SU-DHL-6 (cell line): ENCODE results near the gene SUN5.

Experiments used
- EZH2phosphoT487 ChIP-seq: fragments of 200-600 bp; sonication (generic), shearing (Covaris generic); conservative IDR thresholded peaks from 2 replicates; pipeline ENCODE4 v1.6.1; 2018; ENCODE audit warnings: mild to moderate bottlenecking, antibody characterized with exemption, low read length, moderate library complexity, mixed read lengths
- TF ChIP-seq, protein P1 (sequence below): fragments of 200-600 bp; sonication (generic); IDR thresholded peaks from one replicate; pipeline ENCODE4 v1.5.1; 2017; ENCODE audit warnings: antibody characterized with exemption, mild to moderate bottlenecking, low read length, moderate library complexity; ENCODE audit not compliant: insufficient read depth, poor library complexity, severe bottlenecking

DNA sequence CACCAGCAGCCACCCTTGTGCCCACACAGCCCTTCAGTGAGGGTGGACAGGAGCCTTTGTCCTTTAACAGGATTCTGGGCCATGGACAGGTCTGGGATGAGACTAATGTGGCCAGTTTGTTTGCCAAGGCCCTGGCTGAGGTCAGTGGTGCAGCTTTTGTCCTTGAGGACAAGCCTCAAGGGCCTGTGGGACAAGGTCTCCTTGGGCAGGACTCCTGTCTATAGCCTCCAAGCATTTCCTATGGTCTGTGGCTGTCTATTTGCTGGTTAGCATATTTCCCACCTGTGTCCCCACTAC lies 44.1 kb downstream of the SUN5 start:
- TF ChIP-seq, protein P1, sequence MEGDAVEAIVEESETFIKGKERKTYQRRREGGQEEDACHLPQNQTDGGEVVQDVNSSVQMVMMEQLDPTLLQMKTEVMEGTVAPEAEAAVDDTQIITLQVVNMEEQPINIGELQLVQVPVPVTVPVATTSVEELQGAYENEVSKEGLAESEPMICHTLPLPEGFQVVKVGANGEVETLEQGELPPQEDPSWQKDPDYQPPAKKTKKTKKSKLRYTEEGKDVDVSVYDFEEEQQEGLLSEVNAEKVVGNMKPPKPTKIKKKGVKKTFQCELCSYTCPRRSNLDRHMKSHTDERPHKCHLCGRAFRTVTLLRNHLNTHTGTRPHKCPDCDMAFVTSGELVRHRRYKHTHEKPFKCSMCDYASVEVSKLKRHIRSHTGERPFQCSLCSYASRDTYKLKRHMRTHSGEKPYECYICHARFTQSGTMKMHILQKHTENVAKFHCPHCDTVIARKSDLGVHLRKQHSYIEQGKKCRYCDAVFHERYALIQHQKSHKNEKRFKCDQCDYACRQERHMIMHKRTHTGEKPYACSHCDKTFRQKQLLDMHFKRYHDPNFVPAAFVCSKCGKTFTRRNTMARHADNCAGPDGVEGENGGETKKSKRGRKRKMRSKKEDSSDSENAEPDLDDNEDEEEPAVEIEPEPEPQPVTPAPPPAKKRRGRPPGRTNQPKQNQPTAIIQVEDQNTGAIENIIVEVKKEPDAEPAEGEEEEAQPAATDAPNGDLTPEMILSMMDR, result no peak
- no peak for TF ChIP-seq EZH2phosphoT487
